ENCODE data around the gene NRXN2.

NRXN2 gene

GRCh38 chr11:64723117-64723906, at the start of gene NRXN2:
Gene NRXN2, minus strand, starts transcription at chr11:64723197. Its CDS starts 9,498 bp downstream, at chr11:64713699.
- no peak for DNase-seq

GRCh38 chr11:64772303-64773018, 49.5 kb upstream of the NRXN2 start:
- no peak for DNase-seq

- DNase-seq: no peak
Observed at GRCh38 chr11:64771861-64772260, 48.9 kb upstream of the NRXN2 start.

GRCh38 chr11:64770120-64770519, 47.1 kb upstream of the NRXN2 start:
- DNase-seq: no peak

- no peak for DNase-seq
Observed at GRCh38 chr11:64769283-64769682, 46.3 kb upstream of the NRXN2 start.

- no peak for DNase-seq
Observed at GRCh38 chr11:64768300-64768694, 45.3 kb upstream of the NRXN2 start.

GRCh38 chr11:64767344-64768299, 44.6 kb upstream of the NRXN2 start:
- no peak for DNase-seq

GRCh38 chr11:64766881-64767280, 43.9 kb upstream of the NRXN2 start:
- DNase-seq: no peak

GRCh38 chr11:64765851-64766665, 43.1 kb upstream of the NRXN2 start:
- DNase-seq: no peak

- no peak for DNase-seq
Observed at GRCh38 chr11:64765291-64765850, 42.4 kb upstream of the NRXN2 start.

GRCh38 chr11:64764753-64765152, 41.8 kb upstream of the NRXN2 start:
- DNase-seq: no peak

GRCh38 chr11:64764040-64764611, 41.1 kb upstream of the NRXN2 start:
- no peak for DNase-seq

- no peak for DNase-seq
Observed at GRCh38 chr11:64763526-64764039, 40.6 kb upstream of the NRXN2 start.

GRCh38 chr11:64762674-64763525, 39.9 kb upstream of the NRXN2 start:
- DNase-seq: no peak

GRCh38 chr11:64762277-64762673, 39.3 kb upstream of the NRXN2 start:
- no peak for DNase-seq

GRCh38 chr11:64760759-64761420, 37.9 kb upstream of the NRXN2 start:
- DNase-seq: no peak

- DNase-seq: no peak
Observed at GRCh38 chr11:64759722-64760719, 37.0 kb upstream of the NRXN2 start, which contains the start of gene PYGM. Gene PYGM, minus strand, starts transcription at chr11:64759974. Its CDS starts 76 bp downstream, at chr11:64759898.

GRCh38 chr11:64759131-64759721, 36.2 kb upstream of the NRXN2 start:
- DNase-seq: no peak
